Activated CD8-positive, alpha-beta memory T cell treated with anti-CD3 and anti-CD28 coated beads, Interleukin-2, amount 50 U/mL, for 24 hours (primary cell): Measurements from ENCODE around the gene PDCD7.
"Not testable (repeated sequence)": the region's sequence is repeated elsewhere in the genome, so short reads cannot be mapped to it uniquely, and the experiment has no call there.

Experiments
- DNase-seq: peaks from one replicate; pipeline ENCODE4 v3.0.0-alpha.2; 2020; ENCODE audit errors: extremely low read depth

Gene PDCD7

DNA sequence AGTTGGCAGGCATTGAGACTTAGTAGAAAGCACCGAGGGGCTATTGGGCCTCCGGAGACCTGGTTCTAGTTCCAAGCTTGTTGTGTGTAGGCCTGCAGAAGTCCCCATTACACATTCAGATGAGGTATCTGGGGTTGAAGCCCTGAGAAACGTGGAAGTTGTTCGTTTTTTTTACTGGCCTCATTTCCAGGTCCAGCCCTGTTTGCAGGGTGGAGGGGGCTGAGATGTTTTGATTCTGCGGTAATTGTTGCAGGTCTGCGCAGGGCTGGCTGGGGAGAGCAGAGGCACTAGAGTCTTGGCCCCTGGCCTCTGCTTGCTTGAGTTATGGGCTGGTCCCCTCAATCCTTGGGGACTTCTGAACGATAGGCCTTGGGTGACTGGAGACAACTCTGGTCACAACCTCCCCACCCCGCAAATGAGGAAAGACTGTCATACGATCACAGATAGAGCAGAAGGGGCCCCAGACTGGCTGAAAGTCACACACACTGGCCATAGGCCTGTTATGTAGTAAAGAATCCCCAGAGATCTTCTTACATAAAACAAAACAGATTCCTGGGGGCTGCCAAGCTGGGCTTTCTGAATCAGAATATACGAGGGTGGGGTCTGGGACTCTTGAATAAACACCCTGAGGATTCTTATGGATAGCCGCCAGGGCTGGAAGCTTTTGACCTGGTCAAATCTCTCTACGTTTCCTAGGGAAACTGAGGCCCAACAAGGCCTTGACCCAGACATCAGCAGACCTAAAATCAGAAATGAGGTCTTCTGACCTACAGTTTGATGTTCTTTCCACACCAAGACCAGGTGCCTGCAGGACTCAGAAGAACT is 41.5 kb downstream of the PDCD7 start:
- DNase-seq, result no peak

DNA sequence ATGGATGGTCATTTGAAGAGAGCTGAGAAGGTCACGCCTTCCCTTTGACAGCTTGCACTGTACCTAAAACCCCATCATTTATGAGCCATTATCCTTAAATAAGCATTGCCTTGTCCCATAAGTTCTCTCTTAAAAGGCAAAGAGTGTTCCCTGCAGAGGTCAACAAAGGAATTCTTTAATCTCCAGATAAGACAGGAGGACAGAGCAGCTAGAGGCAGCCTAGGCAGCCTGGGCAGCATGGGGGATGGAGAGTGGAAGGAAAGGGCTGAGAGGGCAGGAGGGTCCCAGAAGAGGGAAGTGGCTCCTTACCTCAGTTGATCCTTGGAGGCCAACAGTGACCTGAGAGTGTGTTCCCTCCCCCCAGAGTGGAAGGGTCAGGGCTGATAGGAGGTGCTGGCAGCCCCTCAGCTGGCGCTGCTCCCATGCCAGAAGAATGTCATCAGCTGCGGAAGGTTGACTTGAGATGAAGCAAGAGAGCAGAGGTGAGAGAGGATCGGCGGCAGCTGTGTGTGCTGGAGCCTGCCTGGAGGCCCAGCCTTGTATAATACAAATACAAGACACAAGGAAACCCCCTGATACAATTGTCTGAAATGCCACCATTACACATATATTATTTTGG is 44.3 kb downstream of the PDCD7 start:
- no peak for DNase-seq

DNA sequence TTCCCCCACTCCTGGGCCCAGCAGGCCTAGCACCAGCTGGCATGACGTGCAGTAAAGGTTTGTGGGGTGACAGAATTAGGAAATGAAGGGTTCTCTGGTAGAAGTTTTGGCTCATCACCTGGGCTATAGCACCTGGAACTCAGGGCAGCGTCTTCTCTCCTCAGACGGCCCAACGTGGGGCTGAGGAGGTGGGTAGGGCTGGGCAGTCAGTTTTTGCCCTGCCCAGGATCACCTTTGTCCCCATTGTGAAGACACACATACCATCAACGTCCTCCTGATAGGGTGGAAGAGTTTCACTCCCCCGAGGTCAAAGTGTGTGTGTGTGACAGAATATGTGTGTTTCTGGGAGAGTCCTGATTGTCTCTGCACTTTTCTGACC is 45.0 kb downstream of the PDCD7 start:
- DNase-seq, result no peak

DNA sequence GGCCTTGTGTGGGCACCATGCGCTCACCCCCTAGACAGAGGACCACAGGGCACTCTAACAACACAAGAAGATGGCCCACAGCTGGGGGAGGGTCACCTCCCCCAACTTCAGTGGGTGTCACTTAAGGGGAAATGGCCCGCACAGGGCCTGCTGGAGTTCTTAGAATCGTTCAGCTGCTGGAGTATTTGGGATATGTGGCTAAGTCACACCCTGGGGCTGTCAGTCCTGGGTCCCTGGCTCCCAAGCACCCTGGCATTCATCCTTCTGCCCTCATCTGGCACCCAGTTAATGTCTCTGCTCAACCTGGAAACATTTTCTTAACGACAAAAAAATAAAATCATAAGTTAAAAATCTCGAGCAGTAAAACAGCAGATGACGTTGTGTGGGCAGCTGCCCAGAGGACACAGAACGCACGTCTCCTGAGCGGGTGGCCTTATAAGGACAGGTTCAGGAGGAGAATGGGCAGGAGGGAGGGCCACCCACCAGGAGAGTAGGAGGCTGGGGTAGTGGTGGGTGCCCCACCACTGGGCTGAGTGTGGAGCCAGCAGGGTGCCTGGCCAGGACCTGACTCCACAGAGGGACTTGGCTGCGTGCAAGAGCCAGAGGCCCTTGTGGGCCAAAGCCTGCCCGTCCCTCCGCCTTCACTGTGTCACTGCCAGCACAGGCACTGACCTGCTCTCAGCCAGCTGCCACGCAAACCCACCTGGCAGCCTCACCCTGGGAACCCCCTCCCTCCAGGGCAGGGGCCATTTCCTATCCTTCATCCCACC is 45.5 kb downstream of the PDCD7 start:
- no peak for DNase-seq

DNA sequence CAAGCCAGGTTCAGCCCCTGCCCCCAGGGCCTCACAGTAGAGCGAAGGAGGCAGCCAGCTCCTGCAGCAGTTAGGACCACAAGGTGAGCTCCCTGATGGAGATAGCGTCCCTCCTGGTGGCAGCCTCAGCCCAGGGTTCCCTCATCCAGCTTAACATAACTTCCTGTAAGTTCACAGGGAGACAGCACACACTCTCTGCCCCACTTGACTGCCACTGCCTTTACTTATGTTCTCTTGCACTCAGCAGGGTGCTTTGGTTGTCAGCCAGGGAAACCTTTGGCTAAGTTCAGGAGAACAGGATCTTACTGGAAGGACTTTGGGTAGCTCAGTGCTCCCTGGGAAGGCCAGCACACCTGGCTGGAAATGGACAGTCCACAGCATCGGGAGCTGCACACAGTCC is 46.2 kb downstream of the PDCD7 start:
- DNase-seq, result no peak

DNA sequence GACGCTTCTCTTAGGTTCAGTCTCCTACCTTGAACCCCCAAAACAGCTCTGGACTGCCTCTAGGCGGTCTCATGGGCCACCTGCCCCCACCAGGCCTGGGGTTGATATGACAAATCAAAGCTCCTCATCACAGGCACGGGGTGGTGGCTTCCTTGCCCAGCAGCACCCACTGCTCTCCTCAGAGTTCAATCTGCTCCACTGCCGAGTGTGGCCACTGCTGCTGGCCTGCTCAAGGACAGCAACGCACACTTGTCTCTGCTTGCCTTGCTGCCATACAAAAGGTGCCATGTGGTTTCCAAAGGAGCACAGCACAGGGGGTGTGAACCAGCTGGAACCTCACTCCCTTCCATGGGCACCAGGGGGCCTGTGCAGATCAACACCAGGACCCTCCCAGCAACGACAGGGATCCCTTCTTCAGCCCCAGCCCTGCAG is 46.9 kb downstream of the PDCD7 start:
- DNase-seq, result no peak

DNA sequence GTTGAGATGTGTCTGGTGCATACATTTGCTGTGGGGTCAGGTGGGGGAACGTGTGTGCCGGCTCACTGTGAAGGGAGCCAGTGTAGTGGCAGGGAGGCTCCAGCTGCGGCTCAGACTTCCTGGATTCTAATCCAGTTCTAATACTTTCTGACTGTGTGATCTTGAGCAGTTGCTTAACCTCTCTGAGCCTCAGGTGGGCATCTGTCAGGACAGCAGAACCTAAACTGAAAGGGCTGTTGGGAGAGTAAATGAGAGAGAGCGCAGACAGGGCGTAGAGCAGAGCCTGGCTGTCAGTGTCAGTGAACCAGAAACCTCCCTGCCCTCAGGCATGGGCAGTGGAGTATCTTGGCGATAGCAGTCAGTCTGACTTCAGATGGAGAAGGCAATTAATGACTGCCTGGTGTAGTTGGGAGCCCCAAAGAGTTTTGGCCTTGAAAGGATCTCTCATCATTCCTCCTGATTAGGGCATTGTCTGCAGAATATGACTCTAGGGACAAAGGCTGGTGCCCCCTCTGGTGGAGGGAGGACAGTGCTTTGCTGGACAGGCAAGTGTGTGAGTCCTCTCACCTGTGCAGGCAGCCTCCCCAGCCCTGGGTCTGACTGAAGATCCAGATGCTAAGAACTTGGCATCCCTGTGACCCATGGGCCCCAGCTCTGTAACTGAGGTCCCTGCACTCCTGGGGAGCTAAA is 47.5 kb downstream of the PDCD7 start:
- no peak for DNase-seq

DNA sequence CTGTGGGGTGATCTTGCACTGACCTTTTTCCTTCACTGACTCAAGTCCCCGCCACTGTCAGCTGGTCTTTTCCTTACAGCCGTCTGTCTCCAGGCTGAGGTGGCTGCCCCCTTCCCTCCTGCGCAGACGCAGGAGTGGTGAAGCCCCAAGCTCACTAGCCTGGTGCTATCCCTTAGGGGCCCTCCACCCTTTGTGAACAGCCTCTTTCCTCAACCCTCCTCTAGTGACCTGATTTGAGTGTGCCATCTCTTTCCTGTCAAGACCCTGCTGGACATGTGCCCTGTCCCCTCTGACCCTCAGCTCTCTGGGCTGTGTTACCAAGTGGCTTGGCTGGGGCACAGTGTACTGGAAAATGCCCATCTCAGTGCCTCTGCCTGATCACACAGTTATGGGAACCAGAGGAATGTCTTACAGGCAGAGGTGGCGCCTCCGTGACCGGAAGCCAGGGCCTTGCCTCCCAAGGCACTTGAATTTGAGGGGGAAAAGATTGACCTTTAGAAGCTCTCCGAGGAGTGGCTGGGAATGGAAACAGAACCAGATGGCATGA is 48.3 kb downstream of the PDCD7 start:
- DNase-seq, result no peak

DNA sequence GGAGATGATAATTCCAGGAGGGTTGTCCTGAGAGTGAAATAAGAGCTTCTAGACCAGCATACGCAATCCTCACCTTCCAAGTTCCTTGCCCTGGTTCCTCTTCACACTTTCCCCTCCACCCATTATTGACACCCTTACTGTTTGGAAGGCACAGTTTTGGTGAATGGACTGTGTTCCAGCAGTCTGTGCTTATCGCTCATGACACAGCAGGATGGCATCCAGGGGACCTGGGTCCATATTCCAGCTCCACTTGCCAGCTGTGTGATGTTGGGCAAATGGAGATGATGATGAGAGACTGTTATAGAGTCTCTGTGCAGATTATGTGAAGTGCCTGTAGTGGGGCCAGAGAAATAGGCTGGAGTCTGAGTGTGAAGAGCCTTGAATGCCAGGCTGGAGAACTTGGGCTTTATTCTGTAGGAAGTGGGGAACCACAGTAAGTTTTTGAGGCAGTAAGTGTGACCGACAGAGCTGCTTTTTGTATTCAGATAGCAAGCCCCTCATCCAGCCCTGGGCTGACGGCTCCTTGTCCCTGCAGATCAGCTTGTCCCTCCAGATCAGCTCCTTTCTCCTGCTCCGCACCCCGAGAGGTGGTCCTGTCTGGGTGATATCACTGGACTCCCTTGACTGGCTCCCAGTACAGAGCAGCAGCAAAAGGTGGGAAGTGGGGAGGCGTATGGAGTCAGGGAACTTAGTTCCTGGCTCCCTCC is 49.0 kb downstream of the PDCD7 start:
- no peak for DNase-seq

DNA sequence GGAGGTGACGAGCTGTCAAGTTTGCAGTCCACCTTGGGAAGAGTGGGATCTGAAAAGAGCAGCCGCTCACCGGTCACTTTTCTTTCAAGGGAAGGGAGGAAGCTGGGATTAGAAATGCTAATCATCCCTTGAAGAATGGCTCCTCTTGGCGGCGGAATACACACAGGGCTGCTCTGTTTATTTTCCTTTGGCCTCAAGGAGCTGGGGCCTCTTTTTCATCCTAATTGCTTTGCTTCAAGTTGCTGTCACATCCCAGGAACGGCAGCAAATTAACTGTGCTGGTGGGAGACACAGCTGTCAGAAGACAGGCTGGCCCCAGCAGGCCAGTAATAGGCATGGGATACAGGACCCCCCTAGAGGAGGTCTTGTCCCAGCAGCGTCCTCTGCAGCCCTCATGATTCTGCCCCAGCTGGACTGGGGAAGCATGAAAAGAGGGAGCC is 50.3 kb downstream of the PDCD7 start:
- DNase-seq, result no peak

DNA sequence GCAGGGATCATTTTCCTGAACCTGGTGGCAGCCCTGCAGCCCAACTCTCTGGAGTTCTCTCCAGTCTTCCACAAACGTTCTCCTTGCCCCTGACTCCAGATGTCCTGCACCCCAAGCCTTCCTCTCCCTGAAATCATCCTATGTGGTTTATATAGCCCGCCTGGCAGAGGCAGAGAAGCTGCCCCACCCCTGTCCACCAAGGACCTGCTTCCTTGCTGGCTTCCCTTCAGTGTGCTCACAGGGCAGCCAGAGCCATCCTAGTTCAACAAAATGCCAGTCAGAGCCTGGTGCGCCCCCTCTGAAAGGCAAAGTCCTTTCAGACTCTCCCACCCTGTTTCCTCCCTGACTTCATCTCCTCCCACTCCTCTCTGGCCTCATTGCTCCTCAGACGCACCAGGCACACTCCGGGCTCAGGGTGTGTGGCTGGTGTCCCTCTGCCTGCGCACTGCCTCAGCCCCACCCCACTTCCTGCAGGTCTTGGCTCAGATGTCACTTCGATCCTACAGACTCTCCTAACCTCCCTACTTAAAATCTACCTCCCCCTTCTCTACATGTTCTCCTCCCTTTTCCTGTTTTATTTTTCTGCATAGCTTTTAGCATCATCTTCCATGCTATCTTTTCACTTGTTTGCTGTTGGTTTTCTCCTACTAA is 51.2 kb downstream of the PDCD7 start:
- no peak for DNase-seq

DNA sequence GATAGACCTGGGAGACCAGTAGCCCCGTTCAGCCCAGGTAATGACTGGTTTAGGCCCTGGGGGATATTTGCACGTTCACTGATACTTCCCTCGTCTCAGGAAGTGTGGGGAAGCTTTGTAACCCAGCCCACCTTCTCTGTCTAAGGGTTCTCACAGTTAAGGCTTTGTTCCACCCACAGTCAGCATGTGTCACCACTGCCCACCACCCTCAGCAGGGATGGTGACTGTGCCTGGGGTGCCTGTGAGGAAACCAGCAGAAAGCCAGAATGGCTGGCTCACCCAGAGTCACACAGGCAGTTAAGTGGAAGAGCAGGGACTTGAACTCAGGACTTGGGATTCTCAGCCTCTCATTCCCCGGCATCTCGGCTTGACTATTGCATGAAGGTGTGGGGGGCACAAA is 51.9 kb downstream of the PDCD7 start:
- no peak for DNase-seq

DNA sequence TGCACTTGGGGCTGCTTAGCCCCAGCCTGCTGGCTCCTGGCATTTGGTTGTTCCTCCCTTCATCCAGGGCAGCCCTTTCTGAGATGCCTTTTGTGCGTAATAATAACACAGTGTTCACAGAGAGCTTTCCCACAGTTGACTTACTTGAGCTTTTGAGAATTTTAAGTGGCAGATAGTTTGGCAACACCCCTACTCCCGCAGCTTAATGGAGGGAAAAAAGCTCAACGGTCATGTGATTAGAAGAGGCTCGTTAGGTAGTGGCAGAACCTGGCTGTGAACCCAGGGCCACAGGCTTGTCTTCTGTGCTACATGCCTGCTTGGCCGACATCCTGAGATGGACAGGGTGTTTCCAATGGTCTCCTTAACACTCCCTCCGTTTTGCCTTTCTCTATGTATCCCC is 52.3 kb downstream of the PDCD7 start:
- no peak for DNase-seq

DNA sequence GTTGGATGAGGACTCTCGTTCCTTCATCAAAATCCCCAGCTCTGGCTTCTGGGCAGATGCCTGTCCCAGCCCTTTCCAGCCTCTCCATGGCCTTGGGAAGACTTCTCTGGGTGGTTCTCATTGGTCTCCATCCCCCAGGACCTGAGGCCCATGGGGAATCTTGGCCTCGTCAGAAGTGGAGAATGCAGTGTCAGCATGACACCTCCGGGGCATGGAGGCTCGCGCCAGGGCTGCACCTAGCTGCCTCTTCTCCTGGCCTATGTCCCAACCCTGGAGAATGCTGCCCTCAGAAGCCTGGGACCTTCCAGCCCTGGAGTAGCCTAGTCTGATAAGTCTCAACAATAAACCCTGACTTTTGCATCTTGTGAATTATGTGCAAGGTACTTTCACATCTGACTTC is 54.0 kb downstream of the PDCD7 start:
- DNase-seq, result no peak

DNA sequence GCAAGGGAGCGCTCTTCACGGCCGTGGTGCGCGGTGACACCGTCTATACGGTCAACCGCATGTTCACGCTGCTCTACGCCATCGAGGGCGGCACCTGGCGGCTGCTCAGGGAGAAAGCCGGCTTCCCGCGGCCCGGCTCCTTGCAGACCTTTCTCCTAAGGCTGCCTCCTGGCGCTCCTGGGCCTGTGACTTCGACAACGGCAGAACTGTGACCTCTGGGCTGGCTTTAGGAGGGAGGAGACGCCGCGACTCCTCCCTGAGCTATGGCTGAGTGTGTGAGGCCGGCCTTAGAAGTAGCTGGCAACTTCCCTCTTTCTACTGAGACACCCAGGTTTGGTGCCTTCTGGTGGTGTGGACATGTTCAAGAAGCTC is 55.6 kb downstream of the PDCD7 start:
- DNase-seq, result peak; percentile 5

DNA sequence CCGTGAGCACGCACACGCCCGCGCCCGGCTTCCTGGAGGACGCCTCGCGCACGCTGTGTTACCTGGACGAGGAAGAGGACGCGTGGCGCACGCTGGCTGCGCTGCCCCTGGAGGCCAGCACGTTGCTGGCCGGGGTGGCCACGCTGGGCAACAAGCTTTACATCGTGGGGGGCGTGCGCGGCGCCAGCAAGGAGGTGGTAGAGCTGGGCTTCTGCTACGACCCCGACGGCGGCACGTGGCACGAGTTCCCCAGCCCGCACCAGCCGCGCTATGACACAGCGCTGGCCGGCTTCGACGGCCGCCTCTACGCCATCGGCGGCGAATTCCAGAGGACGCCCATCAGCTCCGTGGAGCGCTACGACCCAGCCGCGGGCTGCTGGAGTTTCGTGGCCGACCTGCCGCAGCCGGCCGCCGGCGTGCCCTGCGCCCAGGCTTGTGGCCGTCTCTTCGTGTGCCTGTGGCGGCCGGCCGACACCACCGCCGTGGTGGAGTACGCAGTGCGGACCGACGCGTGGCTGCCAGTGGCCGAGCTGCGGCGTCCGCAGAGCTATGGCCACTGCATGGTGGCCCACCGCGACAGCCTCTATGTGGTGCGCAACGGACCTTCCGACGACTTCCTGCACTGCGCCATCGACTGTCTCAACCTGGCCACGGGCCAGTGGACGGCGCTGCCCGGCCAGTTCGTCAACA is 56.2 kb downstream of the PDCD7 start:
- DNase-seq, result no peak

DNA sequence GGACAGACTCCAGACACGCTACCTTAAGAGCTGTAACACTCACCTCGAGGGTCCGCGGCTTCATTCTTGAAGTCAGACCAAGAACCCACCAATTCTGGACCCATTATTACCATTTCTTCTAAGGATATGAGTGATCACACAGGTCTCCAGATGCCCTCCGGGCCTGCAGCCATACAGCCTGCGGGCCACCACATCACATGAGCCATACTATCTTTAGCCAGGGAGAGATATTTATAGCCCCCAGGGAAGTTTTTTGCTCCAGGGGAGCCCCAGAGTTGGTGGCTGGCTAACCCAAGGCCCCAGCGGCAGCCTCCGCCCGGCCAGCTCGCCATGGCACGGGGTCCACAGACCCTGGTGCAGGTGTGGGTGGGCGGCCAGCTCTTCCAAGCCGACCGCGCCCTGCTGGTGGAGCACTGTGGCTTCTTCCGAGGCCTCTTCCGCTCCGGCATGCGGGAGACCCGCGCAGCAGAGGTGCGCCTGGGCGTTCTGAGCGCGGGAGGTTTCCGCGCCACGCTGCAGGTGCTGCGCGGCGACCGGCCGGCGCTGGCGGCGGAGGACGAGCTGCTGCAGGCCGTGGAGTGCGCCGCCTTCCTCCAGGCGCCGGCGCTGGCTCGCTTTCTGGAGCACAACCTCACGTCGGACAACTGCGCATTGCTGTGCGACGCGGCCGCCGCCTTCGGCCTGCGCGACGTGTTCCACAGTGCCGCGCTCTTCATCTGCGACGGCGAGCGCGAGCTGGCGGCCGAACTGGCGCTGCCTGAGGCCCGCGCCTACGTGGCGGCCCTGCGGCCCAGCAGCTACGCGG is 56.9 kb downstream of the PDCD7 start, which contains the start of gene KBTBD13:
TSS of gene KBTBD13 (plus strand) at position 261 of the 805 bp plus-strand sequence. CDS start at position 331, 70 bp downstream.
- DNase-seq, result no peak

DNA sequence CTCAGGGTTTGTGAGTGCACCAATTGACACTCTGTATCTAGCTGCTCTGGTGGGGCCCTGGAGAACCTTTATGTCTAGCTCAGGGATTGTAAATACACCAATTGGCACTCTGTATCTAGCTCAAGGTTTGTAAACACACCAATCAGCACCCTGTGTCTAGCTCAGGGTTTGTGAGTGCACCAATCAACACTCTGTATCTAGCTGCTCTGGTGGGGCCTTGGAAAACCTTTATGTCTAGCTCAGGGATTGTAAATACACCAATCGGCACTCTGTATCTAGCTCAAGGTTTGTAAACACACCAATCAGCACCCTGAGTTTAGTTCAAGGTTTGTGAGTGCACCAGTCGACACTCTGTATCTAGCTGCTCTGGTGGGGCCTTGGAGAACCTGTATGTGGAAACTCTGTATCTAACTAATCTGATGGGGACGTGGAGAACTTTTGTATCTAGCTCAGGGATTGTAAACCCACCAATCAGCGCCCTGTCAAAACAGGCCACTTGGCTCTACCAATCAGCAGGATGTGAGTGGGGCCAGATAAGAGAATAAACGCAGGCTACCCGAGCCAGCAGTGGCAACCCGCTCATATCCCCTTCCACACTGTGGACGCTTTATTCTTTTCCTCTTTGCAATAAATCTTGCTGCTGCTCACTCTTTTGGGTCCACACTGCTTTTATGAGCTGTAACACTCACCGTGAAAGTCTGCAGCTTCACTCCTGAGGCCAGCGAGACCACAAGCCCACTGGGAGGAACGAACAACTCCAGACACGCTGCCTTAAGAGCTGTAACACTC is 57.8 kb downstream of the PDCD7 start:
- DNase-seq, result not testable (repeated sequence)
